Measurements from ENCODE around the gene SERPINC1. TPM values are rescaled to one million over a fixed set of nuclear protein-coding genes. Genes with fewer than 3 reads are reported as not detected.
A peak's percentile ranks its signal among the peaks of the same experiment; 100 is the strongest.

Gene SERPINC1
- total and polyA plus RNA-seq, 9 of the 15 experiments (the other 6 are each of a cell fraction or from before 2014, with no cell fraction given): 0.07 to 1.2 (median 0.50) TPM

DNA sequence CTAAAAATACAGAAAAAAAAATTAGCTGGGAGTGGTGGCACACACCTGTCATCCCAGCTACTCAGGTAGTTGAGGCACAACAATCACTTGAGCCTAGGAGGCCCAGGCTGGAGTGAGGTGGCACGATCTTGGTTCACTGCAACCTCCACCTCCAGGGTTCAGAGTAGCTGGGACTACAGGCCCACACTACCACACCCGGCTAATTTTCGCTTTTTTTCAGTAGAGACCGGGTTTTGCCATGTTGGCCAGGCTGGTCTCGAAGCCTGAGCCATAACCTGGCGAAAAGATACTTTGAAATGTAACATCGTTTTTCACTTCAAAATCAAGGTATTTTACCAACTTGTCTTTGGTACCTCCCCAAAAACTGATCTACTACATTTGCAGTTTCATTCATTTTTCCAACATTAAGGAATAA is 55.4 kb downstream of the SERPINC1 start (continued):
- no peak for TF ChIP-seq TOE1 (IDR thresholded peaks at IDR 0.05; ENCODE audit: borderline replicate concordance)
- TF ChIP-seq TOE1 (CRISPR knock-in tag; IDR thresholded peaks at IDR 0.05; ENCODE audit: borderline replicate concordance, low read depth): no peak
- TF ChIP-seq NONO (IDR thresholded peaks at IDR 0.05; ENCODE audit: low read depth in 2 of 2, low read length in 1 of 2): peak in 1 of 2 experiments; percentile 46; a peak in 1 of 4 replicates
- TF ChIP-seq, protein P1, sequence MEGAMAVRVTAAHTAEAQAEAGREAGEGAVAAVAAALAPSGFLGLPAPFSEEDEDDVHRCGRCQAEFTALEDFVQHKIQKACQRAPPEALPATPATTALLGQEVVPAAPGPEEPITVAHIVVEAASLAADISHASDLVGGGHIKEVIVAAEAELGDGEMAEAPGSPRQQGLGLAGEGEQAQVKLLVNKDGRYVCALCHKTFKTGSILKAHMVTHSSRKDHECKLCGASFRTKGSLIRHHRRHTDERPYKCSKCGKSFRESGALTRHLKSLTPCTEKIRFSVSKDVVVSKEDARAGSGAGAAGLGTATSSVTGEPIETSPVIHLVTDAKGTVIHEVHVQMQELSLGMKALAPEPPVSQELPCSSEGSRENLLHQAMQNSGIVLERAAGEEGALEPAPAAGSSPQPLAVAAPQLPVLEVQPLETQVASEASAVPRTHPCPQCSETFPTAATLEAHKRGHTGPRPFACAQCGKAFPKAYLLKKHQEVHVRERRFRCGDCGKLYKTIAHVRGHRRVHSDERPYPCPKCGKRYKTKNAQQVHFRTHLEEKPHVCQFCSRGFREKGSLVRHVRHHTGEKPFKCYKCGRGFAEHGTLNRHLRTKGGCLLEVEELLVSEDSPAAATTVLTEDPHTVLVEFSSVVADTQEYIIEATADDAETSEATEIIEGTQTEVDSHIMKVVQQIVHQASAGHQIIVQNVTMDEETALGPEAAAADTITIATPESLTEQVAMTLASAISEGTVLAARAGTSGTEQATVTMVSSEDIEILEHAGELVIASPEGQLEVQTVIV (CRISPR knock-in tag; IDR thresholded peaks at IDR 0.05; ENCODE audit: borderline replicate concordance): no peak
- peak; percentile 37 for TF ChIP-seq KDM5B (IDR thresholded peaks at IDR 0.05; ENCODE audit: insufficient replicate concordance, low read depth, low read length)
- no peak for TF ChIP-seq RBM14 (IDR thresholded peaks at IDR 0.05; ENCODE audit: borderline replicate concordance, insufficient read depth, low read depth, low read length)
- no peak for TF ChIP-seq STAG1 (CRISPR knock-in tag; IDR thresholded peaks at IDR 0.05; ENCODE audit: borderline replicate concordance)
- no peak for TF ChIP-seq SNRNP70 (optimal IDR thresholded peaks at IDR 0.05; ENCODE audit: low read depth, low read length)
- TF ChIP-seq GTF2A2 (tag; IDR thresholded peaks at IDR 0.05): no peak
- TF ChIP-seq, protein P2, sequence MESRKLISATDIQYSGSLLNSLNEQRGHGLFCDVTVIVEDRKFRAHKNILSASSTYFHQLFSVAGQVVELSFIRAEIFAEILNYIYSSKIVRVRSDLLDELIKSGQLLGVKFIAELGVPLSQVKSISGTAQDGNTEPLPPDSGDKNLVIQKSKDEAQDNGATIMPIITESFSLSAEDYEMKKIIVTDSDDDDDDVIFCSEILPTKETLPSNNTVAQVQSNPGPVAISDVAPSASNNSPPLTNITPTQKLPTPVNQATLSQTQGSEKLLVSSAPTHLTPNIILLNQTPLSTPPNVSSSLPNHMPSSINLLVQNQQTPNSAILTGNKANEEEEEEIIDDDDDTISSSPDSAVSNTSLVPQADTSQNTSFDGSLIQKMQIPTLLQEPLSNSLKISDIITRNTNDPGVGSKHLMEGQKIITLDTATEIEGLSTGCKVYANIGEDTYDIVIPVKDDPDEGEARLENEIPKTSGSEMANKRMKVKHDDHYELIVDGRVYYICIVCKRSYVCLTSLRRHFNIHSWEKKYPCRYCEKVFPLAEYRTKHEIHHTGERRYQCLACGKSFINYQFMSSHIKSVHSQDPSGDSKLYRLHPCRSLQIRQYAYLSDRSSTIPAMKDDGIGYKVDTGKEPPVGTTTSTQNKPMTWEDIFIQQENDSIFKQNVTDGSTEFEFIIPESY (CRISPR knock-in tag; IDR thresholded peaks at IDR 0.05): no peak
- TF ChIP-seq, protein P3, sequence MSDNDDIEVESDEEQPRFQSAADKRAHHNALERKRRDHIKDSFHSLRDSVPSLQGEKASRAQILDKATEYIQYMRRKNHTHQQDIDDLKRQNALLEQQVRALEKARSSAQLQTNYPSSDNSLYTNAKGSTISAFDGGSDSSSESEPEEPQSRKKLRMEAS (CRISPR knock-in tag; IDR thresholded peaks at IDR 0.05): no peak
- TF ChIP-seq, protein P4, sequence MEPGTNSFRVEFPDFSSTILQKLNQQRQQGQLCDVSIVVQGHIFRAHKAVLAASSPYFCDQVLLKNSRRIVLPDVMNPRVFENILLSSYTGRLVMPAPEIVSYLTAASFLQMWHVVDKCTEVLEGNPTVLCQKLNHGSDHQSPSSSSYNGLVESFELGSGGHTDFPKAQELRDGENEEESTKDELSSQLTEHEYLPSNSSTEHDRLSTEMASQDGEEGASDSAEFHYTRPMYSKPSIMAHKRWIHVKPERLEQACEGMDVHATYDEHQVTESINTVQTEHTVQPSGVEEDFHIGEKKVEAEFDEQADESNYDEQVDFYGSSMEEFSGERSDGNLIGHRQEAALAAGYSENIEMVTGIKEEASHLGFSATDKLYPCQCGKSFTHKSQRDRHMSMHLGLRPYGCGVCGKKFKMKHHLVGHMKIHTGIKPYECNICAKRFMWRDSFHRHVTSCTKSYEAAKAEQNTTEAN (CRISPR knock-in tag; IDR thresholded peaks at IDR 0.05): no peak
- TF ChIP-seq POLR2H (tag; IDR thresholded peaks at IDR 0.05; ENCODE audit: low read depth): peak; percentile 69
- no peak for TF ChIP-seq NFRKB (IDR thresholded peaks at IDR 0.05; ENCODE audit: low read depth)
- TF ChIP-seq ZBTB8A (IDR thresholded peaks at IDR 0.05; ENCODE audit: partially characterized antibody): no peak
- TF ChIP-seq SMAD1 (IDR thresholded peaks at IDR 0.05; ENCODE audit: low read depth, low read length, partially characterized antibody): no peak
- no peak for TF ChIP-seq COPS2 (conservative IDR thresholded peaks at IDR 0.05)
- TF ChIP-seq, protein P5, sequence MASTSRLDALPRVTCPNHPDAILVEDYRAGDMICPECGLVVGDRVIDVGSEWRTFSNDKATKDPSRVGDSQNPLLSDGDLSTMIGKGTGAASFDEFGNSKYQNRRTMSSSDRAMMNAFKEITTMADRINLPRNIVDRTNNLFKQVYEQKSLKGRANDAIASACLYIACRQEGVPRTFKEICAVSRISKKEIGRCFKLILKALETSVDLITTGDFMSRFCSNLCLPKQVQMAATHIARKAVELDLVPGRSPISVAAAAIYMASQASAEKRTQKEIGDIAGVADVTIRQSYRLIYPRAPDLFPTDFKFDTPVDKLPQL (IDR thresholded peaks at IDR 0.05; ENCODE audit: extremely low read depth, insufficient read length): no peak
- TF ChIP-seq ZNF668 (CRISPR knock-in tag; IDR thresholded peaks at IDR 0.05): no peak
- TF ChIP-seq DMBX1 (CRISPR knock-in tag; IDR thresholded peaks at IDR 0.05; ENCODE audit: borderline replicate concordance): no peak
- TF ChIP-seq ZNF253 (CRISPR knock-in tag; conservative IDR thresholded peaks at IDR 0.05): 0 out of 2 replicates have a peak, but pooled peaks have one; percentile 18
- TF ChIP-seq POLR2B (IDR thresholded peaks at IDR 0.05; ENCODE audit: low read depth, partially characterized antibody): no peak
- no peak for TF ChIP-seq ZNF778 (CRISPR knock-in tag; IDR thresholded peaks at IDR 0.05)

Measured in K562 (cell line).